H1 (cell line): ENCODE measurements around the gene PCBP1. TPM values are rescaled to one million over a fixed set of nuclear protein-coding genes. Genes with fewer than 3 reads are reported as not detected.

Experiments used
- ASH2L ChIP-seq: fragments of 200-600, 300-600 bp; sonication (generic); IDR thresholded peaks from one replicate; pipeline ENCODE4 v1.7.1; 2017; ENCODE audit warnings: low read length
- ATF3 ChIP-seq: IDR thresholded peaks from 2 replicates; pipeline ENCODE4 v1.6.1; 2011; ENCODE audit warnings: low read depth, mild to moderate bottlenecking, low read length; ENCODE audit not compliant: insufficient read depth
- BACH1 ChIP-seq: IDR thresholded peaks from 2 replicates; pipeline ENCODE4 v1.6.1; 2012; ENCODE audit warnings: low read length, improper control_type of control experiment
- CBX8 ChIP-seq: fragments of 300-800, 300-1000 bp; sonication (generic); IDR thresholded peaks from 2 replicates; pipeline ENCODE4 v1.7.1; 2016; ENCODE audit warnings: low read depth, low read length, borderline replicate concordance
- CHD1 ChIP-seq: IDR thresholded peaks from 2 replicates; pipeline ENCODE4 v1.6.1; 2012; ENCODE audit warnings: low read depth, low read length, improper control_type of control experiment
- E2F6 ChIP-seq: IDR thresholded peaks from 2 replicates; pipeline ENCODE4 v1.6.1; 2012; ENCODE audit warnings: inconsistent platforms
- KDM1A ChIP-seq: fragments of 200-600, 300-600 bp; sonication (generic); IDR thresholded peaks from 2 replicates; pipeline ENCODE4 v1.7.1; 2016; ENCODE audit warnings: mild to moderate bottlenecking, low read length, borderline replicate concordance
- KDM4A ChIP-seq: IDR thresholded peaks from one replicate; pipeline ENCODE4 v1.7.1; 2012; ENCODE audit warnings: low read depth, mild to moderate bottlenecking, moderate library complexity, low read length, inconsistent platforms; ENCODE audit not compliant: severe bottlenecking
- PHF8 ChIP-seq: fragments of 200-600 bp; sonication (generic); conservative IDR thresholded peaks from 2 replicates; pipeline ENCODE4 v1.7.1; 2012; ENCODE audit warnings: low read depth, mild to moderate bottlenecking, inconsistent platforms, low read length, moderate library complexity
- POU5F1 ChIP-seq: IDR thresholded peaks from 2 replicates; pipeline ENCODE4 v1.6.1; 2011; ENCODE audit warnings: low read depth, mild to moderate bottlenecking, low read length, moderate library complexity
- RBBP5 ChIP-seq: IDR thresholded peaks from 2 replicates; pipeline ENCODE4 v1.7.1; 2012; ENCODE audit warnings: low read depth, mild to moderate bottlenecking, inconsistent platforms, low read length, moderate library complexity, borderline replicate concordance
- RNF2 ChIP-seq: fragments of 200-900, 300-1000 bp; sonication (generic); IDR thresholded peaks from 2 replicates; pipeline ENCODE4 v1.7.1; 2016; ENCODE audit warnings: borderline replicate concordance, low read depth, mild to moderate bottlenecking, antibody characterized with exemption, low read length; ENCODE audit not compliant: poor library complexity, severe bottlenecking; ENCODE audit errors: missing control alignments
- SAP30 ChIP-seq: fragments of 300-600 bp; sonication (generic); IDR thresholded peaks from 2 replicates; pipeline ENCODE4 v1.7.1; 2012; ENCODE audit warnings: low read length, moderate library complexity, mild to moderate bottlenecking, inconsistent platforms; ENCODE audit not compliant: insufficient read depth, insufficient replicate concordance
- SIN3A ChIP-seq, 2 experiments: IDR thresholded peaks in 1 of 2; conservative IDR thresholded peaks in 1 of 2; 2 replicates each; pipeline ENCODE4 v1.6.1; 2011 to 2012; ENCODE audit warnings: low read length in 2 of 2, improper control_type of control experiment in 1 of 2, low read depth in 1 of 2, mild to moderate bottlenecking in 1 of 2
- SP2 ChIP-seq: IDR thresholded peaks from 2 replicates; pipeline ENCODE4 v1.6.1; 2012; ENCODE audit warnings: mild to moderate bottlenecking, low read length, inconsistent platforms
- SP4 ChIP-seq: IDR thresholded peaks from 2 replicates; pipeline ENCODE4 v1.6.1; 2012; ENCODE audit warnings: low read length, inconsistent platforms
- SRF ChIP-seq: IDR thresholded peaks from 2 replicates; pipeline ENCODE4 v1.6.1; 2011; ENCODE audit warnings: mild to moderate bottlenecking, low read depth, low read length, moderate library complexity
- TAF1 ChIP-seq: IDR thresholded peaks from 2 replicates; pipeline ENCODE4 v1.6.1; 2011; ENCODE audit warnings: mild to moderate bottlenecking, low read depth, low read length
- TBP ChIP-seq: IDR thresholded peaks from 2 replicates; pipeline ENCODE4 v1.6.1; 2011; ENCODE audit warnings: low read depth, low read length, improper control_type of control experiment
- TCF12 ChIP-seq: IDR thresholded peaks from 2 replicates; pipeline ENCODE4 v1.6.1; 2011; ENCODE audit warnings: low read depth, mild to moderate bottlenecking, low read length
- TEAD4 ChIP-seq: IDR thresholded peaks from 2 replicates; pipeline ENCODE4 v1.6.1; 2012; ENCODE audit warnings: low read depth, low read length, inconsistent platforms, mixed read lengths
- polyA plus RNA-seq, 7 experiments: library from polyadenylated mRNA; depleted of rRNA in 3 of 7; stranded (reverse) in 5 of 7; unstranded in 2 of 7; fragments of >200 nt in 5 of 7; fragments of 200-250 nt in 2 of 7; gene quantifications; 1 replicate in 5 of 7; 2 replicates in 1 of 7; 4 replicates in 1 of 7; pipeline versions ENCODE4 v1.2.1 to v1.2.3, GENCODE V29; 2011 to 2013; ENCODE audit warnings: missing spikeins in 2 of 7, mixed read lengths in 2 of 7
- total RNA-seq: library from RNA; stranded (reverse); fragmentation: NEBNext Ultra II Directional; extraction: Animal tissue kit (Norgen Biotek cat#: 25700); gene quantifications from 2 replicates; pipeline ENCODE4 v1.2.1, GENCODE V29; 2021

Gene PCBP1
- total and polyA plus RNA-seq, 2 of the 8 experiments (the other 6 are each of a cell fraction or from before 2014, with no cell fraction given): 279 to 493 TPM

- peak; percentile 70 for TF ChIP-seq ASH2L
- no peak for TF ChIP-seq SRF
- TF ChIP-seq SP4: no peak
- peak; percentile 78 for TF ChIP-seq TAF1
- TF ChIP-seq TCF12: peak; percentile 81; the same call in 1 of the 2 replicates
- TF ChIP-seq SIN3A (conservative IDR thresholded peaks at IDR 0.05 in 1 of 2, IDR thresholded peaks at IDR 0.05 in 1 of 2; ENCODE audit: low read depth in 1 of 2, low read length in 2 of 2): peak; percentile 93 to 95; a peak in 3 of 4 replicates
- TF ChIP-seq CBX8: no peak
- TF ChIP-seq POU5F1: no peak
- TF ChIP-seq ATF3: no peak
- TF ChIP-seq BACH1: no peak
- no peak for TF ChIP-seq TEAD4
- no peak for TF ChIP-seq KDM4A
- no peak for TF ChIP-seq RBBP5
- peak; percentile 75 for TF ChIP-seq SAP30
- TF ChIP-seq CHD1: 0 out of 2 replicates have a peak, but pooled peaks have one; percentile 10
- no peak for TF ChIP-seq RNF2
- peak; percentile 58 for TF ChIP-seq TBP
- TF ChIP-seq PHF8: 0 out of 2 replicates have a peak, but pooled peaks have one; percentile 56
- TF ChIP-seq SP2: no peak
- TF ChIP-seq KDM1A: no peak
- TF ChIP-seq E2F6: peak; percentile 29; the same call in 1 of the 2 replicates
Observed at GRCh38 chr2:70089220-70089982, 2.1 kb downstream of the PCBP1 start (continued).
